K562 (cell line): ENCODE data around the gene FOXM1. TPM values are rescaled to one million over a fixed set of nuclear protein-coding genes. Genes with fewer than 3 reads are reported as not detected.

ENCODE experiments used
- ATAC-seq: fragments of 200-7000 bp; cut with Tn5 transposase; 3 replicates; pipeline ENCODE4 v1.9.1; 2020; ENCODE audit warnings: moderate library complexity
- BruUV-seq: library from RNA; stranded (reverse); fragments of 400-500 nt; replicated peaks from 2 replicates; lab custom pipeline; 2021; lab: Mats Ljungman, UMichigan
- CTCF ChIA-PET: fragments of 300-600 bp; formaldehyde crosslinking; extraction: SDS; loops from one replicate; lab custom pipeline; 2021; ENCODE audit warnings: low intra/inter-chr PET ratio; lab: Yijun Ruan, JAX
- POLR2A ChIA-PET: fragments of 300-600, 350-650 bp; sonication (Branson Sonifier 250); formaldehyde crosslinking; extraction: SDS; loops from one replicate; lab custom pipeline; 2021; ENCODE audit warnings: antibody characterized with exemption, inconsistent platforms; lab: Yijun Ruan, JAX
- DNase-seq, 4 experiments: peaks; one replicate each; pipeline versions ENCODE4 v3.0.0 to v3.0.0-alpha.2; 2011 to 2018; ENCODE audit warnings: low spot score in 3 of 4, mixed read lengths in 3 of 4; ENCODE audit errors: extremely low read depth in 1 of 4
- FAIRE-seq: peaks from 2 replicates; lab custom pipeline; 2011; peaks lifted over from hg19 to GRCh38; lab: Jason Lieb, UNC
- H2AFZ ChIP-seq: 2 replicates; pipeline ENCODE4 v1.6.0; 2011; ENCODE audit warnings: low read depth, low read length, control low read depth, inconsistent platforms
- H3K27ac ChIP-seq: fragments of 200-600 bp; 3 replicates; pipeline ENCODE4 v1.8.0; 2011; ENCODE audit warnings: low read depth, mild to moderate bottlenecking, control low read depth, inconsistent platforms, low read length, moderate library complexity, mixed read lengths; ENCODE audit errors: extremely low read depth
- H3K27me3 ChIP-seq, 2 experiments: fragments of 300-600 bp in 1 of 2; 2 replicates in 1 of 2; 3 replicates in 1 of 2; pipeline versions ENCODE4 v1.6.0 to v1.8.0; 2011; ENCODE audit warnings: inconsistent platforms in 2 of 2, low read length in 2 of 2, mild to moderate bottlenecking in 1 of 2, mixed read lengths in 1 of 2, moderate library complexity in 1 of 2; ENCODE audit not compliant: control insufficient read depth in 2 of 2, insufficient read depth in 2 of 2
- H3K36me3 ChIP-seq: fragments of 300-600 bp; 3 replicates; pipeline ENCODE4 v1.8.0; 2011; ENCODE audit warnings: mild to moderate bottlenecking, low read length, inconsistent platforms; ENCODE audit not compliant: control insufficient read depth, insufficient read depth
- H3K4me1 ChIP-seq, 2 experiments: fragments of 200-600 bp in 1 of 2; replicated peaks in 1 of 2; 2 replicates in 1 of 2; 3 replicates in 1 of 2; pipeline versions ENCODE4 v1.5.1 to v1.8.0; 2011; ENCODE audit warnings: inconsistent platforms in 2 of 2, low read length in 2 of 2, mild to moderate bottlenecking in 1 of 2, mixed read lengths in 1 of 2, moderate library complexity in 1 of 2; ENCODE audit not compliant: control insufficient read depth in 2 of 2, insufficient read depth in 2 of 2
- H3K4me2 ChIP-seq: 2 replicates; pipeline ENCODE4 v1.6.1; 2011; ENCODE audit warnings: low read length, control low read depth, inconsistent platforms, mixed read lengths; ENCODE audit not compliant: insufficient read depth
- H3K4me3 ChIP-seq: fragments of 200-600 bp; sonication (generic), shearing (Covaris generic); 2 replicates; pipeline ENCODE4 v1.5.1; 2016; ENCODE audit warnings: control low read depth, inconsistent platforms
- H3K79me2 ChIP-seq: fragments of 200-600 bp; 3 replicates; pipeline ENCODE4 v1.8.0; 2011; ENCODE audit warnings: low read length, inconsistent platforms; ENCODE audit not compliant: control insufficient read depth, insufficient read depth
- H3K9ac ChIP-seq, 2 experiments: 2 replicates each; pipeline versions ENCODE4 v1.6.0 to v1.6.1; 2011; ENCODE audit warnings: low read depth in 2 of 2, low read length in 2 of 2, control low read depth in 1 of 2, inconsistent platforms in 1 of 2, mild to moderate bottlenecking in 1 of 2, mixed read lengths in 1 of 2; ENCODE audit not compliant: insufficient read depth in 1 of 2
- H3K9me1 ChIP-seq: one replicate; pipeline ENCODE4 v1.6.0; 2011; ENCODE audit warnings: inconsistent platforms, mild to moderate bottlenecking, low read length, moderate library complexity; ENCODE audit not compliant: control insufficient read depth, insufficient read depth
- H3K9me3 ChIP-seq: replicated peaks from 2 replicates; pipeline ENCODE4 v1.5.1; 2011; ENCODE audit warnings: low read depth, low read length, inconsistent platforms; ENCODE audit not compliant: control insufficient read depth, insufficient read depth
- H4K20me1 ChIP-seq: replicated peaks from 2 replicates; pipeline ENCODE4 v1.6.1; 2011; ENCODE audit warnings: low read length, inconsistent platforms, mixed read lengths; ENCODE audit not compliant: control insufficient read depth, insufficient read depth
- ELF4 ChIP-seq: fragments of 450-650 bp; formaldehyde crosslinking; IDR thresholded peaks from 2 replicates; pipeline ENCODE4 v1.4.0; 2022; ENCODE audit warnings: missing genetic modification characterization
- POLR2AphosphoS2 ChIP-seq: IDR thresholded peaks from 2 replicates; pipeline ENCODE4 v1.6.1; 2012; ENCODE audit warnings: low read length, improper control_type of control experiment
- PTBP1 ChIP-seq: fragments of 200-400 bp; formaldehyde crosslinking; IDR thresholded peaks from 2 replicates; pipeline ENCODE4 v1.6.1; 2017; ENCODE audit warnings: low read depth, low read length
- RBM14 ChIP-seq: fragments of 200-400 bp; formaldehyde crosslinking; IDR thresholded peaks from 2 replicates; pipeline ENCODE4 v1.6.1; 2018; ENCODE audit warnings: low read depth, mild to moderate bottlenecking, low read length, moderate library complexity, borderline replicate concordance; ENCODE audit not compliant: insufficient read depth
- SIRT6 ChIP-seq: IDR thresholded peaks from one replicate; pipeline ENCODE4 v1.6.1; 2012; ENCODE audit warnings: low read depth, mild to moderate bottlenecking, control low read depth, inconsistent platforms, low read length, moderate library complexity
- SP1 ChIP-seq: sonication (generic); formaldehyde crosslinking; IDR thresholded peaks from 2 replicates; pipeline ENCODE4 v1.8.1; 2022; ENCODE audit warnings: mild to moderate bottlenecking, missing genetic modification reagents
- ZKSCAN8 ChIP-seq: fragments of 200-800 bp; sonication (Bioruptor generic); IDR thresholded peaks from 2 replicates; pipeline ENCODE4 v1.6.1; 2016; ENCODE audit warnings: missing genetic modification characterization, missing compliant biosample characterization
- ZNF324 ChIP-seq: fragments of 250-450 bp; sonication (Bioruptor Pico); IDR thresholded peaks from 2 replicates; pipeline ENCODE4 v1.4.0; 2020; ENCODE audit warnings: mild to moderate bottlenecking
- ZNF695 ChIP-seq: fragments of 450-650 bp; formaldehyde crosslinking; IDR thresholded peaks from 2 replicates; pipeline ENCODE4 v1.4.0; 2020; ENCODE audit warnings: mild to moderate bottlenecking, moderate library complexity
- WGBS: fragments of 100-300 bp; shearing (Covaris generic); methylation state at CpG from one replicate; pipeline ENCODE4 v1.1.6; 2016; ENCODE audit warnings: low coverage, mixed read lengths; ENCODE audit not compliant: insufficient coverage; ENCODE audit errors: missing lambda C conversion rate; 5-methylcytosine and 5-hydroxymethylcytosine counted together
- in situ Hi-C: fragments of 300-500 bp; cut with MboI; formaldehyde crosslinking; loops from 4 replicates; pipeline ENCODE4 v1.15.0; 2018; ENCODE audit warnings: inconsistent platforms, mixed read lengths
- intact Hi-C: fragments of 100-400 bp; cut with micrococcal nuclease; formaldehyde crosslinking; loops from 2 replicates; pipeline ENCODE4 v1.14.2; 2022
- polyA plus RNA-seq, 8 experiments: library from polyadenylated mRNA; depleted of rRNA in 4 of 8; stranded (reverse) in 5 of 8; unstranded in 3 of 8; fragments of >200 nt; fragmentation: Nextera tagmentation in 2 of 8; fragmentation: Illumina TruSeq in 1 of 8; extraction: Ambion mirVana in 2 of 8; extraction: Trizol in 1 of 8; gene quantifications; 2 replicates each; pipeline versions ENCODE4 v1.2.1 to v1.2.3, GENCODE V29; 2011 to 2014; ENCODE audit warnings: inconsistent platforms in 1 of 8, missing spikeins in 1 of 8
- total RNA-seq, 7 experiments: library from RNA; depleted of rRNA in 6 of 7; stranded (reverse); fragments of >200 nt in 6 of 7; fragmentation: Illumina TruSeq in 2 of 7; extraction: Trizol in 2 of 7; gene quantifications; 2 replicates each; pipeline versions ENCODE4 v1.2.1 to v1.2.3, GENCODE V29; 2011 to 2021; ENCODE audit warnings: low replicate concordance in 1 of 7

Gene FOXM1
- total and polyA plus RNA-seq, 9 of the 15 experiments (the other 6 are each of a cell fraction or from before 2014, with no cell fraction given): 8.9 to 46.9 (median 17.2) TPM

DNA sequence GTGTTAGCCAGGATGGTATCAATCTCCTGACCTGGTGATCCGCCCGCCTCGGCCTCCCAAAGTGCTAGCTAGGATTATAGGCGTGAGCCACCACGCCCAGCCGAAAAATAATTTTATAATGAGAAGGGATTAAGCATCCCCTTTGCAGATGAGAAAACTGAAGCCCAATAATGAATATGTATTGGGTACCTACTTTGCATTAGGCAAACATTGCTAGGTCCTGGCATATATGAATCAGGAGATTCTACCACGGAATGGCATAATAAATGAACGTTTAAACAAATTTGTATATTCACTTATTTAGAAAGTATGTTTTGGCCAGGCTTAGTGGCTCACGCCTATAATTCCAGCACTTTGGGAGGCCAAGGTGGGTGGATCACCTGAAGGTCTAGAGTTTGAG lies 46.1 kb upstream of the FOXM1 start:
- Histone ChIP-seq H3K27me3 (no peaks in the 10 kb centered on the region), H3K27ac (no peak overlapping the region), H3K4me1 (no peaks in the 10 kb centered on the region), H3K9me3 (no peaks in the 10 kb centered on the region), H3K9me1 (no peaks in the 10 kb centered on the region), H3K79me2 (no peaks in the 10 kb centered on the region), H3K4me2 (no peak overlapping the region), H2AFZ (no peak overlapping the region), H3K4me3 (no peak overlapping the region), H3K36me3 (peaks cover 16% of the 10 kb centered on the region; the same call in 1 of the 3 replicates), H3K9ac (no peak overlapping the region), H4K20me1 (no peaks in the 10 kb centered on the region)
- FAIRE-seq (no peak), ATAC-seq (no peak), DNase-seq (no peak)
- intact Hi-C loops: no loop called here
- BruUV-seq: no TSS peak
- TF ChIP-seq ZKSCAN8 (CRISPR knock-in tag) (no peak), RBM14 (no peak), POLR2AphosphoS2 (no peak), SP1 (CRISPR knock-in tag) (no peak), SIRT6 (no peak), ELF4 (CRISPR knock-in tag) (no peak), PTBP1 (no peak), ZNF695 (CRISPR knock-in tag) (no peak), ZNF324 (CRISPR knock-in tag) (no peak)
- WGBS: 95% methylated on average over 8 of the region's 9 CpGs
- POLR2A ChIA-PET: interaction anchor here (0.6 to 0.7 kb wide), 2 partner anchors 8 to 9 kb away, joined by 3 read pairs; no protein-coding TSS in a partner anchor
- CTCF ChIA-PET: no interaction called here
- in situ Hi-C loops: no loop called here
